PC-9 (cell line): Measurements from ENCODE around the gene PWWP2A. TPM values are rescaled to one million over a fixed set of nuclear protein-coding genes. Genes with fewer than 3 reads are reported as not detected.

Source experiments
- BruUV-seq: library from RNA; stranded (reverse); fragments of 400-500 nt; replicated peaks from 2 replicates; lab custom pipeline; 2021; lab: Mats Ljungman, UMichigan
- CTCF ChIA-PET: fragments of 300-600 bp; sonication (Branson Sonifier 250); formaldehyde crosslinking; loops from one replicate; lab custom pipeline; 2022; ENCODE audit warnings: antibody characterized with exemption; lab: Charles Lee
- POLR2A ChIA-PET: fragments of 300-600 bp; sonication (Branson Sonifier 250); formaldehyde crosslinking; loops from one replicate; lab custom pipeline; 2022; ENCODE audit warnings: antibody characterized with exemption; ENCODE audit not compliant: unreplicated experiment; lab: Charles Lee
- DNase-seq, 2 experiments: peaks; one replicate each; pipeline versions ENCODE4 v3.0.0 to v3.0.0-alpha.2; 2015 to 2022; ENCODE audit warnings: mixed read lengths in 1 of 2
- H2AFZ ChIP-seq: fragments of 200-600 bp; sonication (generic); 2 replicates; pipeline ENCODE4 v1.8.1; 2017; ENCODE audit warnings: antibody characterized with exemption
- H3F3A ChIP-seq: fragments of 200-600 bp; sonication (generic); 2 replicates; pipeline ENCODE4 v1.8.1; 2017; ENCODE audit warnings: antibody characterized with exemption, mild to moderate bottlenecking, low read depth; ENCODE audit not compliant: insufficient read depth
- H3K27ac ChIP-seq: fragments of 200-600 bp; sonication (generic); 2 replicates; pipeline ENCODE4 v1.6.1; 2016; ENCODE audit warnings: mixed run types
- H3K27me3 ChIP-seq: fragments of 200-600 bp; sonication (generic); 2 replicates; pipeline ENCODE4 v1.6.1; 2016; ENCODE audit warnings: low read depth, mixed run types; ENCODE audit not compliant: insufficient read depth
- H3K36me3 ChIP-seq: fragments of 200-600 bp; sonication (generic); 2 replicates; pipeline ENCODE4 v1.6.1; 2016; ENCODE audit warnings: low read depth, mixed run types
- H3K4me1 ChIP-seq: fragments of 200-600 bp; sonication (generic); replicated peaks from 2 replicates; pipeline ENCODE4 v1.6.1; 2016; ENCODE audit warnings: mixed run types; ENCODE audit not compliant: insufficient read depth
- H3K4me2 ChIP-seq: fragments of 200-600 bp; sonication (generic); 2 replicates; pipeline ENCODE4 v1.6.1; 2017; ENCODE audit warnings: mixed run types
- H3K4me3 ChIP-seq: fragments of 200-600 bp; sonication (generic); 2 replicates; pipeline ENCODE4 v1.6.1; 2016; ENCODE audit warnings: mixed run types
- H3K79me2 ChIP-seq: fragments of 200-600 bp; sonication (generic); 2 replicates; pipeline ENCODE4 v1.6.1; 2017; ENCODE audit warnings: low read depth, mixed run types
- H3K9me2 ChIP-seq: fragments of 200-600 bp; sonication (generic); 2 replicates; pipeline ENCODE4 v1.8.1; 2017; ENCODE audit warnings: mild to moderate bottlenecking; ENCODE audit not compliant: insufficient read depth
- H3K9me3 ChIP-seq: fragments of 200-600 bp; sonication (generic); 2 replicates; pipeline ENCODE4 v1.8.1; 2016; ENCODE audit warnings: low read depth; ENCODE audit not compliant: insufficient read depth
- H4K20me1 ChIP-seq: fragments of 200-600 bp; sonication (generic); 2 replicates; pipeline ENCODE4 v1.8.1; 2017; ENCODE audit not compliant: insufficient read depth
- EZH2 ChIP-seq: fragments of 200-600 bp; sonication (generic); IDR thresholded peaks from 2 replicates; pipeline ENCODE4 v1.8.0; 2017; ENCODE audit warnings: antibody characterized with exemption, low read depth
- intact Hi-C: fragments of 100-400 bp; cut with micrococcal nuclease; formaldehyde crosslinking; loops from one replicate; pipeline ENCODE4 v1.10.0; 2022; ENCODE audit not compliant: unreplicated experiment
- total RNA-seq: library from RNA; stranded (reverse); gene quantifications from 2 replicates; pipeline ENCODE4 v1.2.3, GENCODE V29; 2021
- TF ChIP-seq, protein P1 (sequence below): fragments of 200-600 bp; sonication (generic); conservative IDR thresholded peaks from 2 replicates; pipeline ENCODE4 v1.6.1; 2017; ENCODE audit warnings: mixed run types, antibody characterized with exemption, mild to moderate bottlenecking, moderate library complexity

Gene PWWP2A
- total RNA-seq, 1 experiment from 2014 or later = 19.9 TPM

DNA sequence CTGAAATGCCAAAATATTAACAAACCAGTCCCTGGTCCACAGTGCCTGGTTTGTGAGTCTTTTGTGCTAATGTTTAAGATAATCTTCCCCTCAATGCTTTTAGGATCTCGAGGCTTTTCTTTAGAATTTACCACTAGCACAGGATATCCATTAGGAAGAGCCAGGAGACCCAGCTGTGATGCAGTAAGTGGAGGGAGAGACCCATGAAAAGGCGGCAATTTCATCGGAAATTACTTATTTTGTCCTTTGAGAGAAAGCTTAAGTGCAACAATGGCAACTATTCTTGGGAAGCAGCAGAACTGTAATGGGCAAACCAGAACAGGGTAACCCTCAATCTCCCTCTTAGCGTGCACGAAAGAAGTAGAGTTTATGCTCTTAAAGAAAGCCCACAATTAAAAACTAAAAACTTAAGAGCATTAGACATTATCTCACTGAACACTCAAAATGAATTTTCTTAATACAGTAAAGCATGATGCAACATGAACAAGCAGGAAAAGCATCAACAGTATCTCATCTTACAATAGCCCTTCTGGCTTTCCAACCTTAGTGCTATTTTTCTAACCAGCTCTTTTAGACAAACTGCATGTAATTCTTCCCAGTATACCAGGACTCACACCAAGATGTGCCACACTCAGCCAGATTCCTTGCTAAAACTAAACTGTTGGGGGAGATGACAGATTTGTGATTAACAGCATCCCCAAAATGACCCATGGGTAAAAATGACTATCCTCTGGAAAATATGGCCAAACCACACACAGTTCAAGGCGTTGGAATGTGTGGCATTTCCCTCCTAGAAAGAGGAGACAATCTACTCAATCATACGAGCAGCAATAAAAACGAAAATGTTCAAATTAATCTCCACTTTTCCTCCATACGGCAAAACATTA is 36.4 kb downstream of the PWWP2A start:
- ChIA-PET CTCF (no interaction called here), POLR2A (interaction anchor here (0.6 kb wide), 1 partner anchor 82 kb away, joined by 3 read pairs; no protein-coding TSS in a partner anchor)
- peaks cover 7% of the 10 kb centered on the region for H3K4me1 ChIP-seq
- H3K4me2 ChIP-seq = no peak overlapping the region
- TF ChIP-seq, protein P1, sequence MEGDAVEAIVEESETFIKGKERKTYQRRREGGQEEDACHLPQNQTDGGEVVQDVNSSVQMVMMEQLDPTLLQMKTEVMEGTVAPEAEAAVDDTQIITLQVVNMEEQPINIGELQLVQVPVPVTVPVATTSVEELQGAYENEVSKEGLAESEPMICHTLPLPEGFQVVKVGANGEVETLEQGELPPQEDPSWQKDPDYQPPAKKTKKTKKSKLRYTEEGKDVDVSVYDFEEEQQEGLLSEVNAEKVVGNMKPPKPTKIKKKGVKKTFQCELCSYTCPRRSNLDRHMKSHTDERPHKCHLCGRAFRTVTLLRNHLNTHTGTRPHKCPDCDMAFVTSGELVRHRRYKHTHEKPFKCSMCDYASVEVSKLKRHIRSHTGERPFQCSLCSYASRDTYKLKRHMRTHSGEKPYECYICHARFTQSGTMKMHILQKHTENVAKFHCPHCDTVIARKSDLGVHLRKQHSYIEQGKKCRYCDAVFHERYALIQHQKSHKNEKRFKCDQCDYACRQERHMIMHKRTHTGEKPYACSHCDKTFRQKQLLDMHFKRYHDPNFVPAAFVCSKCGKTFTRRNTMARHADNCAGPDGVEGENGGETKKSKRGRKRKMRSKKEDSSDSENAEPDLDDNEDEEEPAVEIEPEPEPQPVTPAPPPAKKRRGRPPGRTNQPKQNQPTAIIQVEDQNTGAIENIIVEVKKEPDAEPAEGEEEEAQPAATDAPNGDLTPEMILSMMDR = no peak
- TF ChIP-seq EZH2 = no peak
- no TSS peak for BruUV-seq
- no peak overlapping the region for H3K4me3 ChIP-seq
- no peak overlapping the region for H3K27ac ChIP-seq
- no peaks in the 10 kb centered on the region for H4K20me1 ChIP-seq
- no peaks in the 10 kb centered on the region for H3K79me2 ChIP-seq
- intact Hi-C loops = loop anchor here (2.0 kb wide), 1 partner anchor 262 kb away; no protein-coding TSS in a partner anchor
- no peaks in the 10 kb centered on the region for H3K36me3 ChIP-seq
- H3K9me3 ChIP-seq = no peaks in the 10 kb centered on the region
- peak; percentile 22 to 49 for DNase-seq
- no peaks in the 10 kb centered on the region for H3F3A ChIP-seq
- H3K9me2 ChIP-seq = no peaks in the 10 kb centered on the region
- no peaks in the 10 kb centered on the region for H3K27me3 ChIP-seq
- H2AFZ ChIP-seq = no peak overlapping the region

DNA sequence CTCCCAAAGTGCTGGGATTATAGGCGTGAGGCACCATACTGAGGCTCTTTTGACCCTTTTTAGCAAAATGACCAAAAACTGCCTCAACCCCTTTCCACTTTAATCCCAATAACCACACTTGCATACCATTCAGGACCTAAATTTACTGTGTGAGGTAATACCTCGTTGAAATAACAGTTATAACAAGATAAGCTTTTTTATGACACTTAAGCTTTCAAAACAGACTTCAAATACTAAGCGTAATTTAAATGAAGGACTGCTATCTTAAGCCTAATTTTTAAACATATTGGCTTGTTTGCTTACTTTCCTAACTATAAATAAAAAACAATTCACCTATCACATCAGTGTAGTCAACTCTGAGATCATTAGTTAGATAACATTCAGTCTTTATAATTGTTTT is 37.8 kb downstream of the PWWP2A start:
- H3K27me3 ChIP-seq = no peaks in the 10 kb centered on the region
- H3K36me3 ChIP-seq = no peaks in the 10 kb centered on the region
- no peaks in the 10 kb centered on the region for H3K9me2 ChIP-seq
- DNase-seq = no peak
- no peak overlapping the region for H3K4me2 ChIP-seq
- no peaks in the 10 kb centered on the region for H3F3A ChIP-seq
- ChIA-PET POLR2A (no interaction called here), CTCF (interaction anchor here (0.5 to 0.7 kb wide), 3 partner anchors 162 to 318 kb away, joined by 3 to 15 read pairs (median 3); no protein-coding TSS in a partner anchor)
- no peaks in the 10 kb centered on the region for H3K9me3 ChIP-seq
- H3K27ac ChIP-seq = no peak overlapping the region
- no peaks in the 10 kb centered on the region for H3K79me2 ChIP-seq
- no peak for TF ChIP-seq EZH2
- TF ChIP-seq, protein P1 = no peak
- no peaks in the 10 kb centered on the region for H4K20me1 ChIP-seq
- no peak overlapping the region for H2AFZ ChIP-seq
- H3K4me3 ChIP-seq = no peak overlapping the region
- H3K4me1 ChIP-seq = peaks cover 7% of the 10 kb centered on the region
- intact Hi-C loops = loop anchor here (2.0 kb wide), 1 partner anchor 117 kb away; no protein-coding TSS in a partner anchor
- no TSS peak for BruUV-seq

- H3K79me2 ChIP-seq = no peaks in the 10 kb centered on the region
- BruUV-seq = no TSS peak
- DNase-seq = no peak
- TF ChIP-seq, protein P1 = no peak
- no peak for TF ChIP-seq EZH2
- no peak overlapping the region for H3K27ac ChIP-seq
- peaks cover 7% of the 10 kb centered on the region for H3K4me1 ChIP-seq
- H3K9me2 ChIP-seq = no peaks in the 10 kb centered on the region
- H2AFZ ChIP-seq = no peak overlapping the region
- ChIA-PET CTCF (no interaction called here), POLR2A (no interaction called here)
- H3F3A ChIP-seq = no peaks in the 10 kb centered on the region
- no peaks in the 10 kb centered on the region for H3K27me3 ChIP-seq
- intact Hi-C loops = loop anchor here (2.0 kb wide), 1 partner anchor 119 kb away; no protein-coding TSS in a partner anchor
- no peak overlapping the region for H3K4me2 ChIP-seq
- no peak overlapping the region for H3K4me3 ChIP-seq
- H3K36me3 ChIP-seq = no peaks in the 10 kb centered on the region
- no peaks in the 10 kb centered on the region for H3K9me3 ChIP-seq
- H4K20me1 ChIP-seq = no peaks in the 10 kb centered on the region
Observed at GRCh38 chr5:160079753-160080152, 39.5 kb downstream of the PWWP2A start.
